Raji (cell line): ENCODE measurements around the gene LRTM1.

Experiments
- POLR2A ChIP-seq: IDR thresholded peaks from 2 replicates; pipeline ENCODE4 v1.6.1; 2011; ENCODE audit warnings: low read depth, low read length, control low read depth; ENCODE audit not compliant: insufficient read depth

The LRTM1 gene

GRCh38 chr3:54954521-54954920, 26.7 kb upstream of the LRTM1 start:
- TF ChIP-seq POLR2A = no peak

DNA sequence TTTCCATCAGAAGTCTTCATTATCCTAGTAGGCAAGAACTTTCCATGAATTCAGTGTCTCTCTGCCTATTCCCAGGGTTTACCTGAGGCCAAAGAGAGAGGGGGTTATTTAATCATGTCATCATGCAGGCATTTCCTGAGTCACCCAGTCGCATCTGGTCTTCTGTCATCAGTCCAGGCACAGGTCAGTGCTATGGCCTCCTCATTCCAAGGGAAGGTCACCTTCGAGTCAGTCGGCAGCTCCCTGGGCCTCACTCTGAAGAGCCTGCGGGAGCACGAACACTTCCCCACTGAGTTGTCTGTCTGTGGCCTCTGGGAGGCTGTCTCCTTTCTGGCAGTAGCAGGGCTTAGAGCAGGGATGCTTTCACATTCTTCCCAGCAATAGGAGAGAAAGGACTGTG, 26.2 kb upstream of the LRTM1 start:
- no peak for TF ChIP-seq POLR2A

GRCh38 chr3:54951405-54951804, 23.5 kb upstream of the LRTM1 start:
- no peak for TF ChIP-seq POLR2A

DNA sequence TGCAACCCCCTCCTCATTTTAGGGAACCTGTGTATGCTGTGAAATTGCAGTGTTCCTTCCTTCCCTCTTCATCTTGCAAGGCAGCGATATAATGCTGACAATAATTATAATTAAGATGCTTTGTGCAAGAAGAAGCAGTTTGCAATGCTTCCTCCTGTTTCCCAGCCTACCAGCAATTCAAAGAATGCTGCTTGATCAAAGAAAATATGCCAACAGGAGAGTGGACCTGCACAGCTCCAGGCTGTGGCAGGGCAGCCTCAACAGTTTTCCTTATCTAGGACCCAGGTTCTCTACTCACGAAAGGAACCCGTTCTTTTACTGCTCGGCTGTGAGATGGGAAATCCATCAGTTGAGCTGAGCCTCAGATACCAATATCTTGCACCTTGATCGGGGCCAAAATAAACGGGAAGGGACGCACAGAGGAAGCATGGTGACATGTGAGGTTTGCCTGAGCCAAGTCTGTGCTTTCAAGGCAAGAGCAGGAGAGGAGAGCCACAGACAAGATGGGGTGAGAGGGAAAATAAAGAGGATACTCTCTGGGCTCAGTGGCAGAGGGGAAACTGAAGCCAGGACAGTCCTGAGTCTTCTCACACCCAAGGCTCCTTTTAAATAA, 22.6 kb upstream of the LRTM1 start:
- no peak for TF ChIP-seq POLR2A

DNA sequence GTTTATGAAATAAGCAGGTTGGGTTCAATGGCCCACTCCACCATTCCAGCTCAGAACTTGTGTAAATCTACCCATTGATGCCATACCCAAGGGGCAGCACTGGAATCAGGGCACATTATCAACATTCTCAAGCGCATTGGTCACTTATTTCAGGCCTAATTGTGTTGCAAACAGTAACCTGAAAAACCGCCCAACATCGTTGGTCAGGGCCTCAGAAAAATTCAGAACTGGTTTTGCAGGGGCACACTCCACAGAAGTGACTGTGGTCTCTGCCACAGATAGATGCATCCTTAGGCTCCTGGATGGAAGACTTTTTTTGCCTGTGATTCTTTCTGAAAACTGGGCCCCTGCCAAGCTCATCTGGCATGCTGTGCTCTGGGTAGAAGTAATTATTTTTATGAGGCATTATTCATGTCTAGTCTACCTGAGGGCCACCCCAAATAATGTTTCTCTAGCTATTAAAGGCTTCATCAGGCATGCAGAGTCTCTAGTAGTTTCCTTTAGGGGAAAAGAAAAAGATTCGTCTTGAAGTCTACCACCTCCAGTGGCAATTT, 21.7 kb upstream of the LRTM1 start:
- TF ChIP-seq POLR2A = no peak

- TF ChIP-seq POLR2A = no peak
Measured at GRCh38 chr3:54941690-54942362, 14.0 kb upstream of the LRTM1 start.

DNA sequence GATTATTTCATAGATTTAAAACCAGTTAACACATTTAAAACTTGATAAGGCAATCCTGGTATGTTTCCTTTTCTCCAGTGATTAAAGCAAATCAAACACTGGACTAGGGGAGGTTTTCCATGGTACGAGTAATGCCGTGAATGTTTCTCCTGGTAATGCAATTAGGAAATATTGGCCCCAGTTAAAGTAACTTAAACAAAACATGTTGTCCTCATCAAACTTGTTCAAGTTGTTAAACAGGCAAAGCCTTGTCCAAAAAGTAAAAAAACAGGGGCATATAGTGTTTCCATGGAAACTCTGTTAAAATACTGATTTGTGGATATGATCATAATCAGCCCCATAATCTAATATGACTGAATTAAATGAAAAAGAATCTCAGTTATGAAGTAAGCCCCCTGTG, 13.1 kb upstream of the LRTM1 start:
- no peak for TF ChIP-seq POLR2A

GRCh38 chr3:54939557-54940300, 11.9 kb upstream of the LRTM1 start:
- no peak for TF ChIP-seq POLR2A

DNA sequence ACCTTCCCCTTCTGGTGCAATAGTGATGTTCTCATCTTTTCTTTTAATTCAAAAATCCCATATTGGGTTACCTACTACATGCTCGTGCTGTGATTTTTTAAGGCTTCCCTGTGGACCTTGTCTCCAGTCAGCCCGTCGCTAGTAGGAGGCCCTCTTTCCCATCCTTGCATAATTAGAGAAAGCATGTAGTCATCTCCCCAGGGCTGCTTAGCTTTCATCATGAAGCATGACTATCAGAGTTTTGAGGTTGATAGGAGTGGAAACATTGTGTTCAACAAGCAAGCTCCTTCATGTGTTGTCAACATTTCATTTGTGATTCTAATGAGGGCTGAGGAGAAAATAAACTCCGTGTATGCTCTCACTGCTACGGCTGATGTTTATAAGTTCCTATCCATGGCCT, 8.7 kb upstream of the LRTM1 start:
- no peak for TF ChIP-seq POLR2A

DNA sequence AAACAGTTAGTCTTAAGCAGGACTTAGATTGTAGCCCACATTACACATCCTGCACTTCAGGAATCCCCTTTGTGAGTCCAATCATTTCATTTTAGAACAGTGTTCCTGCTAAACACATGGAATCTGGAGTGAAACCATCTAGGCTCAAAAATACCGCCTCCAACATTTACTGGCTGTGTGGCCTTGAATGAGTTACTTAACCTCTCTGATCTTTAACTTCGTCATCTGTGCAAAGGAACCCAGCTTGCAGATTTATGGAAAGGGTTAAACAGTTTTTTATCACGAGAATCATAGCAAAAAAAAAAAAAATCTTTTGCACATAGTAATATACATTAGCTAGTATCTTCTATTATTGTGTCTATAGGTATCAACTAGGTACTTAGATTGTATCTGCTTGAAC, 8.0 kb upstream of the LRTM1 start:
- TF ChIP-seq POLR2A = no peak

DNA sequence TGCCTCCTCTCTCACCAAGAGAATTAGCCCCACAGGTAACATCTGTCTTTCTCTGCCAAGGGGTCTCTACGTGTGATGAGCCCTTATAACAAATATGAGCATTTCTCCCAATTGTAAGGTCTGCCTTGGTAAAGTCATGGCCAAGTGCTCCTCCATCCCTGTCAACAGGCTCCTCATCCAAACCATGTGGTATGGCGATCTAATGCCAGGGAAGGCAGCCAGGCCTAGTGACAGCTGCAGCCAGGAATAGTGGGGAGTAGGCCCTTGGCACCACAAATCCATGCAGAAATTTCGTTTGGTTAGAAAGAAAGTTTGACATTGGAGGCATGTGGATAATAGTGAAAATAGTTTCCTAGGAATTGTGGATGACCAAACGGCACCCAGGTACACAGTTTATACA, 4.7 kb upstream of the LRTM1 start:
- TF ChIP-seq POLR2A = no peak

GRCh38 chr3:54931182-54931581, 3.3 kb upstream of the LRTM1 start:
- no peak for TF ChIP-seq POLR2A

GRCh38 chr3:54918516-54918915, 9.3 kb downstream of the LRTM1 start:
- TF ChIP-seq POLR2A = no peak

DNA sequence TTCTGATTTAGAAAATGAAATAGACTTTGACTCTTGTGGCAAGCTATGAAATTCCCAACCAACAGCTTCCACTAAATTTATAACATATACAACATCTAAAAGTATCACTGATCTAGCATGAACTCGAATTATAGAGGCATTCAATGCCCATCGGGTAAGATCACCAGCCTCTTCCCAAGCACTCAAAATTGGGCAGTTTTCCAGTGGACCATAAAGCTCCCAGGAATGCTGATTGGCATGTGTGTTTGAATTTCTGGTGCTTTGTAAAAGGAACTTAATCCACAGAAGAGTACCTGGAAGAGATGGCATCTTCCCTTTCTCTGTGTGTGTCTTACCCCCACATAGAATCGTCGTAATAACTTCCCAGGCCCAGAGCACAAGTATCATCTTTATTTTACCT, 10.0 kb downstream of the LRTM1 start:
- TF ChIP-seq POLR2A = no peak

DNA sequence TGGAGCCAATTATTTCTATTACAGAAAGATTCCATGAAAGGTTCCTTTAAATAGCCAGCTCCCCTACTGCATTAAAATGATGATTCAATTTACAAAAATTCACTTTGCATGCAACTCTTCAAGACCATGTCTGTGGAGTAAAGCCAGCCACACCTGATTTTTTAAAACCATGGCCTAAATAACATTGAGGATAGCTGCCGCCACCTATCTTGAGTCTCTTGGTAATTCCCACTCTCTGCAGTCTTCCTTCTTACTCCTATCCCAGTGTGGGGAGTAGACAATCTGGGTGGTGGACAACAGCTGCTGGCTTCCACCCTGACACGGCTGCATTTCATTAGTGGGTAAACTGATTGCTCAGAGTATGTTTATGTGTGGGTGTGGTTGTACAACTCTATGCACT, 10.7 kb downstream of the LRTM1 start:
- TF ChIP-seq POLR2A = no peak

DNA sequence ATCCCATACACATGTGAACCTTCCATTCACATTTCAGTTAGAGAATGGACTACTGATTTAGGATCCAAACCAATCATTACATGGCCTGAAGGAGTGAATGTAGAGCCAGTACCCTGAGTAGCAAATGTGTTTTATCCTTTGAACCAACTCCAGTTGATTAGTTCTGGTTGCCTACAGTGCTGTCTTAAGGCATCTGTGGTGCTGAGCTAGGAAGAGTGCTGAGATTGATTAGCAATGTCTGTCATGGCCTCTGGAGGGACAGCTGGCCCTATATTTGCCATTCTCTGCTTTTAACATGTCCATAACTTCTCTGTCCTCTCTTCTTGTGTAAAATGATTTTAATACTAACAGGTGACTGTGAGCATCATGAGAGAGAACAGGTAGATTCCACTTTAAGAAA, 11.1 kb downstream of the LRTM1 start:
- TF ChIP-seq POLR2A = no peak
